HG03378 (cell line): Measurements from ENCODE around the gene PKMYT1.

ENCODE experiments used
- ATAC-seq: cut with Tn5 transposase; IDR thresholded peaks from one replicate; pipeline ENCODE4 v1.9.1; 2021; ENCODE audit warnings: mild to moderate bottlenecking, moderate library complexity; ENCODE audit not compliant: unreplicated experiment

Gene PKMYT1

GRCh38 chr16:3000540-3000939 lies 20.3 kb upstream of the PKMYT1 start:
- ATAC-seq: no peak

GRCh38 chr16:2999929-3000328 lies 19.7 kb upstream of the PKMYT1 start:
- no peak for ATAC-seq

- ATAC-seq: no peak
These were observed 16.1 kb upstream of the PKMYT1 start for GRCh38 chr16:2996298-2996697.

- no peak for ATAC-seq
These were observed 12.3 kb upstream of the PKMYT1 start for GRCh38 chr16:2992383-2993081.

GRCh38 chr16:2991566-2992261 lies 11.5 kb upstream of the PKMYT1 start:
- ATAC-seq: no peak

GRCh38 chr16:2990891-2991290 lies 10.6 kb upstream of the PKMYT1 start:
- no peak for ATAC-seq

- ATAC-seq: no peak
These were observed 8.4 kb upstream of the PKMYT1 start for GRCh38 chr16:2988590-2989099.

GRCh38 chr16:2987833-2988232 lies 7.6 kb upstream of the PKMYT1 start:
- ATAC-seq: no peak

GRCh38 chr16:2987286-2987685 lies 7.0 kb upstream of the PKMYT1 start:
- ATAC-seq: no peak

GRCh38 chr16:2986623-2987188 lies 6.5 kb upstream of the PKMYT1 start:
- ATAC-seq: no peak

- ATAC-seq: no peak
These were observed 5.7 kb upstream of the PKMYT1 start for GRCh38 chr16:2985893-2986355.

- ATAC-seq: no peak
These were observed 5.2 kb upstream of the PKMYT1 start for GRCh38 chr16:2985462-2985861.

GRCh38 chr16:2983706-2984136 lies 3.5 kb upstream of the PKMYT1 start:
- no peak for ATAC-seq

- no peak for ATAC-seq
These were observed 2.2 kb upstream of the PKMYT1 start for GRCh38 chr16:2982402-2982801.

GRCh38 chr16:2981899-2982250 lies 1.6 kb upstream of the PKMYT1 start:
- no peak for ATAC-seq

- ATAC-seq: no peak
These were observed 1.1 kb upstream of the PKMYT1 start for GRCh38 chr16:2981177-2981898.

GRCh38 chr16:2979669-2980226 lies 498 bp downstream of the PKMYT1 start:
- no peak for ATAC-seq

- no peak for ATAC-seq
These were observed 2.8 kb downstream of the PKMYT1 start for GRCh38 chr16:2977440-2977839.

- no peak for ATAC-seq
These were observed 3.6 kb downstream of the PKMYT1 start for GRCh38 chr16:2976673-2977072.

GRCh38 chr16:2976201-2976600 lies 4.0 kb downstream of the PKMYT1 start:
- ATAC-seq: no peak

- no peak for ATAC-seq
These were observed 5.0 kb downstream of the PKMYT1 start for GRCh38 chr16:2975161-2975795.
